HG03442 (cell line): ENCODE measurements around the gene RBM33.
A peak's percentile ranks its signal among the peaks of the same experiment; 100 is the strongest.
"Not testable (repeated sequence)": the region's sequence is repeated elsewhere in the genome, so short reads cannot be mapped to it uniquely, and the experiment has no call there.

ENCODE experiments used
- ATAC-seq: cut with Tn5 transposase; IDR thresholded peaks from one replicate; pipeline ENCODE4 v1.9.1; 2021; ENCODE audit warnings: mild to moderate bottlenecking, moderate library complexity; ENCODE audit not compliant: unreplicated experiment

Gene RBM33

GRCh38 chr7:155662343-155663043 lies 18.0 kb downstream of the RBM33 start:
- no peak for ATAC-seq

GRCh38 chr7:155663937-155664336 lies 19.5 kb downstream of the RBM33 start:
- ATAC-seq = no peak

- ATAC-seq = no peak
These were observed 20.9 kb downstream of the RBM33 start for GRCh38 chr7:155665079-155665956.

GRCh38 chr7:155665957-155666287 lies 21.5 kb downstream of the RBM33 start:
- no peak for ATAC-seq

GRCh38 chr7:155667241-155667829 lies 22.9 kb downstream of the RBM33 start:
- ATAC-seq = no peak

- no peak for ATAC-seq
These were observed 25.4 kb downstream of the RBM33 start for GRCh38 chr7:155669717-155670505.

GRCh38 chr7:155670521-155670920 lies 26.1 kb downstream of the RBM33 start:
- no peak for ATAC-seq

GRCh38 chr7:155674556-155674955 lies 30.1 kb downstream of the RBM33 start:
- ATAC-seq = no peak

- no peak for ATAC-seq
These were observed 31.6 kb downstream of the RBM33 start for GRCh38 chr7:155676052-155676451.

- ATAC-seq = no peak
These were observed 33.2 kb downstream of the RBM33 start for GRCh38 chr7:155677688-155678087.

GRCh38 chr7:155680124-155680523 lies 35.7 kb downstream of the RBM33 start:
- no peak for ATAC-seq

- no peak for ATAC-seq
These were observed 36.4 kb downstream of the RBM33 start for GRCh38 chr7:155680864-155681263.

- ATAC-seq = peak; percentile 33
These were observed 37.2 kb downstream of the RBM33 start for GRCh38 chr7:155681663-155682062.

GRCh38 chr7:155682484-155682883 lies 38.0 kb downstream of the RBM33 start:
- no peak for ATAC-seq

- ATAC-seq = no peak
These were observed 38.6 kb downstream of the RBM33 start for GRCh38 chr7:155683098-155683497.

GRCh38 chr7:155683714-155684113 lies 39.3 kb downstream of the RBM33 start:
- ATAC-seq = no peak

- ATAC-seq = no peak
These were observed 40.1 kb downstream of the RBM33 start for GRCh38 chr7:155684543-155684942.

- ATAC-seq = no peak
These were observed 40.8 kb downstream of the RBM33 start for GRCh38 chr7:155685070-155685790.

- ATAC-seq = no peak
These were observed 41.3 kb downstream of the RBM33 start for GRCh38 chr7:155685791-155686160.

- not testable (repeated sequence) for ATAC-seq
These were observed 42.3 kb downstream of the RBM33 start for GRCh38 chr7:155686620-155687324.
